ENCODE measurements around the gene CRLF1. TPM values are rescaled to one million over a fixed set of nuclear protein-coding genes. Genes with fewer than 3 reads are reported as not detected.
A peak's percentile ranks its signal among the peaks of the same experiment; 100 is the strongest.

Gene CRLF1
- polyA plus RNA-seq, 1 experiment, result 2.6 TPM

- ChIA-PET CTCF (no interaction called here), POLR2A (no interaction called here)
- no peak for TF ChIP-seq CTCF (IDR thresholded peaks at IDR 0.05; ENCODE audit: low read depth, low read length)
- Histone ChIP-seq H3K4me3 (ENCODE audit: low read depth, low read length) (peak overlapping the region; percentile 60), H3K27me3 (ENCODE audit: control insufficient read depth, insufficient read depth, low read length) (peaks cover 2% of the 10 kb centered on the region), H3K27ac (ENCODE audit: low read depth, low read length) (no peak overlapping the region), H3K9me3 (ENCODE audit: control insufficient read depth, insufficient read depth, low read length) (no peaks in the 10 kb centered on the region; the same call in 1 of the 2 replicates)
- peak; percentile 88 for DNase-seq (ENCODE audit: low read depth, low spot score)
These were observed 29.8 kb upstream of the CRLF1 start for GRCh38 chr19:18636183-18636968.

GRCh38 chr19:18635831-18636182 is 29.2 kb upstream of the CRLF1 start:
- Histone ChIP-seq H3K4me3 (ENCODE audit: low read depth, low read length) (no peak overlapping the region), H3K27ac (ENCODE audit: low read depth, low read length) (no peak overlapping the region), H3K9me3 (ENCODE audit: control insufficient read depth, insufficient read depth, low read length) (no peaks in the 10 kb centered on the region; the same call in 1 of the 2 replicates), H3K27me3 (ENCODE audit: control insufficient read depth, insufficient read depth, low read length) (peaks cover 2% of the 10 kb centered on the region)
- ChIA-PET POLR2A (no interaction called here), CTCF (interaction anchor here (1.3 kb wide), 1 partner anchor 211 kb away, joined by 4 read pairs; no protein-coding TSS in a partner anchor)
- TF ChIP-seq CTCF (IDR thresholded peaks at IDR 0.05; ENCODE audit: low read depth, low read length), result no peak
- DNase-seq (ENCODE audit: low read depth, low spot score), result no peak

- CTCF ChIA-PET, result interaction anchor here (1.3 kb wide), 1 partner anchor 212 kb away, joined by 4 read pairs; no protein-coding TSS in a partner anchor
- Histone ChIP-seq H3K4me3 (ENCODE audit: low read depth, low read length) (no peak overlapping the region), H3K9me3 (ENCODE audit: control insufficient read depth, insufficient read depth, low read length) (no peaks in the 10 kb centered on the region; the same call in 1 of the 2 replicates), H3K27me3 (ENCODE audit: control insufficient read depth, insufficient read depth, low read length) (peaks cover 2% of the 10 kb centered on the region), H3K27ac (ENCODE audit: low read depth, low read length) (no peak overlapping the region)
- POLR2A ChIA-PET, result interaction anchor here (0.5 to 0.6 kb wide), 2 partner anchors 167 to 355 kb away, joined by 5 to 7 read pairs; no protein-coding TSS in a partner anchor
- TF ChIP-seq CTCF (IDR thresholded peaks at IDR 0.05; ENCODE audit: low read depth, low read length), result no peak
- DNase-seq (ENCODE audit: low read depth, low spot score), result no peak
These were observed 28.2 kb upstream of the CRLF1 start for GRCh38 chr19:18634612-18635297.

DNA sequence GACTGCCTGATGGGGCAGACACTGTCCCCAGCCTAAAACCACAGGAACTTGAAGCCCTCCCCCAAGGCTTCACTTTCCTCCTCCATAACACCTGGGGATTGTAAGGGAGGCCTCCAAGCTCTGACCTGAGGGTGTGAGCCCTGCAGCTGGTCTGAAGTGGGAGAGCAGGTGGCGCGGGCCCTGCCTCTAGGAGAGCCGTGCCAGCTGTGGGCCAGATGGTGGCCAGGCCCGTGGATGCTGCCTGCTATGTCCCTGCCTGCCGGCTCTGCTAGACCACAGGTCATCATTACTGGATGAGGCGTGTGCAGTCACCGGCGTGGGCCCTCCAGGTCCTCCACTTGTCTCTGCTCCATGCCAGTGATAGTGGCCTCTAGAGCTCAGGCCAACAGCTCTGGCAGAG is 26.7 kb upstream of the CRLF1 start:
- DNase-seq (ENCODE audit: low read depth, low spot score), result no peak
- no peak for TF ChIP-seq CTCF (IDR thresholded peaks at IDR 0.05; ENCODE audit: low read depth, low read length)
- Histone ChIP-seq H3K27me3 (ENCODE audit: control insufficient read depth, insufficient read depth, low read length) (peaks cover 13% of the 10 kb centered on the region), H3K4me3 (ENCODE audit: low read depth, low read length) (no peak overlapping the region), H3K9me3 (ENCODE audit: control insufficient read depth, insufficient read depth, low read length) (no peaks in the 10 kb centered on the region; the same call in 1 of the 2 replicates), H3K27ac (ENCODE audit: low read depth, low read length) (no peak overlapping the region)
- CTCF ChIA-PET, result no interaction called here
- POLR2A ChIA-PET, result no interaction called here
